Measurements from ENCODE around the gene MTLN.

- no peak for TF ChIP-seq POLR2AphosphoS5 (IDR thresholded peaks at IDR 0.05; ENCODE audit: low read depth, low read length)
- TF ChIP-seq POLR2A (IDR thresholded peaks at IDR 0.05; ENCODE audit: low read depth, low read length) = no peak
- no peak for TF ChIP-seq TAF1 (IDR thresholded peaks at IDR 0.05; ENCODE audit: low read depth, low read length)
- TF ChIP-seq SPI1 (IDR thresholded peaks at IDR 0.05; ENCODE audit: low read depth, low read length) = no peak
Observed at GRCh38 chr2:110198016-110198415, 14.3 kb downstream of the MTLN start.
